ENCODE data around the gene C2CD3.
"Not testable (repeated sequence)": the region's sequence is repeated elsewhere in the genome, so short reads cannot be mapped to it uniquely, and the experiment has no call there.

DNA sequence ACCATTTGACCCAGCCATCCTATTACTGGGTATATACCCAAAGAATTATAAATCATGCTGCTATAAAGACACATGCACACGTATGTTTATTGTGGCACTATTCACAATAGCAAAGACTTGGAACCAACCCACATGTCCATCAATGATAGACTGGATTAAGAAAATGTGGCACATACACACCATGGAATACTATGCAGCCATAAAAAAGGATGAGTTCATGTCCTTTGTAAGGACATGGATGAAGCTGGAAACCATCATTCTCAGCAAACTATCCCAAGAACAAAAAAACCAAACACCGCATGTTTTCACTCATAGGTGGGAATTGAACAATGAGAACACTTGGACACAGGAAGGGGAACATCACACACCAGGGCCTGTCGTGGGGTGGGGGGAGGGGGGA is 105.3 kb downstream of the C2CD3 start:
- TF ChIP-seq POLR2A (IDR thresholded peaks at IDR 0.05) = not testable (repeated sequence)
- TF ChIP-seq, protein P1, sequence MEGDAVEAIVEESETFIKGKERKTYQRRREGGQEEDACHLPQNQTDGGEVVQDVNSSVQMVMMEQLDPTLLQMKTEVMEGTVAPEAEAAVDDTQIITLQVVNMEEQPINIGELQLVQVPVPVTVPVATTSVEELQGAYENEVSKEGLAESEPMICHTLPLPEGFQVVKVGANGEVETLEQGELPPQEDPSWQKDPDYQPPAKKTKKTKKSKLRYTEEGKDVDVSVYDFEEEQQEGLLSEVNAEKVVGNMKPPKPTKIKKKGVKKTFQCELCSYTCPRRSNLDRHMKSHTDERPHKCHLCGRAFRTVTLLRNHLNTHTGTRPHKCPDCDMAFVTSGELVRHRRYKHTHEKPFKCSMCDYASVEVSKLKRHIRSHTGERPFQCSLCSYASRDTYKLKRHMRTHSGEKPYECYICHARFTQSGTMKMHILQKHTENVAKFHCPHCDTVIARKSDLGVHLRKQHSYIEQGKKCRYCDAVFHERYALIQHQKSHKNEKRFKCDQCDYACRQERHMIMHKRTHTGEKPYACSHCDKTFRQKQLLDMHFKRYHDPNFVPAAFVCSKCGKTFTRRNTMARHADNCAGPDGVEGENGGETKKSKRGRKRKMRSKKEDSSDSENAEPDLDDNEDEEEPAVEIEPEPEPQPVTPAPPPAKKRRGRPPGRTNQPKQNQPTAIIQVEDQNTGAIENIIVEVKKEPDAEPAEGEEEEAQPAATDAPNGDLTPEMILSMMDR (IDR thresholded peaks at IDR 0.05) = not testable (repeated sequence)

Data from body of pancreas (tissue), 4 donors.